Mesenchymal stem cell (in vitro differentiated cells and primary cell): ENCODE measurements around the gene RIPOR2.

Experiments used
- DNase-seq: peaks from one replicate; pipeline ENCODE4 v3.0.0-alpha.2; 2013
- H2AFZ ChIP-seq: one replicate; pipeline ENCODE4 v1.6.1; 2013; ENCODE audit warnings: low read depth, mild to moderate bottlenecking, control low read depth, inconsistent platforms, low read length, moderate library complexity
- H2AK5ac ChIP-seq: 2 replicates; pipeline ENCODE4 v1.6.1; 2013; ENCODE audit warnings: low read length, moderate library complexity, mild to moderate bottlenecking, inconsistent platforms; ENCODE audit not compliant: severe bottlenecking
- H2BK120ac ChIP-seq: one replicate; pipeline ENCODE4 v1.6.1; 2013; ENCODE audit warnings: low read depth, mild to moderate bottlenecking, inconsistent platforms, low read length, moderate library complexity
- H2BK12ac ChIP-seq, 2 experiments: one replicate each; pipeline ENCODE4 v1.6.1; 2013; ENCODE audit warnings: inconsistent platforms in 2 of 2, low read length in 2 of 2, mild to moderate bottlenecking in 2 of 2, moderate library complexity in 2 of 2, control low read depth in 1 of 2
- H2BK15ac ChIP-seq: one replicate; pipeline ENCODE4 v1.6.1; 2013; ENCODE audit warnings: mild to moderate bottlenecking, low read depth, inconsistent platforms; ENCODE audit not compliant: poor library complexity, severe bottlenecking
- H2BK5ac ChIP-seq: 2 replicates; pipeline ENCODE4 v1.6.1; 2013; ENCODE audit warnings: low read depth, mild to moderate bottlenecking, low read length, control low read depth, inconsistent platforms; ENCODE audit not compliant: poor library complexity, severe bottlenecking
- H3K14ac ChIP-seq, 2 experiments: one replicate each; pipeline ENCODE4 v1.6.1; 2013; ENCODE audit warnings: inconsistent platforms in 2 of 2, low read length in 2 of 2, control low read depth in 1 of 2, mild to moderate bottlenecking in 1 of 2, moderate library complexity in 1 of 2
- H3K18ac ChIP-seq, 2 experiments: one replicate each; pipeline ENCODE4 v1.6.1; 2013; ENCODE audit warnings: inconsistent platforms in 2 of 2, low read length in 2 of 2, control low read depth in 1 of 2, low read depth in 1 of 2, mild to moderate bottlenecking in 1 of 2
- H3K23ac ChIP-seq, 2 experiments: one replicate each; pipeline ENCODE4 v1.6.1; 2013; ENCODE audit warnings: inconsistent platforms in 2 of 2, low read length in 2 of 2, mild to moderate bottlenecking in 2 of 2, moderate library complexity in 2 of 2, control low read depth in 1 of 2
- H3K27ac ChIP-seq: 2 replicates; pipeline ENCODE4 v1.5.1; 2013; ENCODE audit warnings: mild to moderate bottlenecking, moderate library complexity, low read length, control low read depth, inconsistent platforms; ENCODE audit not compliant: poor library complexity, severe bottlenecking
- H3K27me3 ChIP-seq, 2 experiments: 2 replicates each; pipeline versions ENCODE4 v1.6.1 to v1.7.0; 2013; ENCODE audit warnings: low read length in 2 of 2, mild to moderate bottlenecking in 2 of 2, moderate library complexity in 2 of 2, control low read depth in 1 of 2, inconsistent platforms in 1 of 2; ENCODE audit not compliant: control insufficient read depth in 1 of 2, insufficient read depth in 1 of 2
- H3K36me3 ChIP-seq, 2 experiments: 2 replicates each; pipeline versions ENCODE4 v1.6.1 to v1.7.0; 2013; ENCODE audit warnings: low read length in 2 of 2, control low read depth in 1 of 2, inconsistent platforms in 1 of 2, low read depth in 1 of 2, mild to moderate bottlenecking in 1 of 2; ENCODE audit not compliant: insufficient read depth in 2 of 2, control insufficient read depth in 1 of 2
- H3K4ac ChIP-seq, 2 experiments: one replicate each; pipeline ENCODE4 v1.6.1; 2013; ENCODE audit warnings: inconsistent platforms in 2 of 2, low read length in 2 of 2, mild to moderate bottlenecking in 2 of 2, moderate library complexity in 2 of 2, control low read depth in 1 of 2, low read depth in 1 of 2
- H3K4me1 ChIP-seq: 2 replicates; pipeline ENCODE4 v1.6.1; 2013; ENCODE audit warnings: low read depth, low read length, control low read depth; ENCODE audit not compliant: control insufficient read depth, insufficient read depth
- H3K4me2 ChIP-seq: 2 replicates; pipeline ENCODE4 v1.6.1; 2013; ENCODE audit warnings: low read length, mild to moderate bottlenecking, inconsistent platforms; ENCODE audit not compliant: poor library complexity, severe bottlenecking
- H3K4me3 ChIP-seq, 2 experiments: 2 replicates each; pipeline versions ENCODE4 v1.5.1 to v1.7.0; 2013; ENCODE audit warnings: low read length in 2 of 2, mild to moderate bottlenecking in 2 of 2, control low read depth in 1 of 2, low read depth in 1 of 2; ENCODE audit not compliant: insufficient read depth in 1 of 2
- H3K79me1 ChIP-seq: replicated peaks from 2 replicates; pipeline ENCODE4 v1.6.1; 2013; ENCODE audit warnings: mild to moderate bottlenecking, control low read depth, low read length, inconsistent platforms; ENCODE audit not compliant: poor library complexity, severe bottlenecking
- H3K9ac ChIP-seq: 2 replicates; pipeline ENCODE4 v1.7.0; 2013; ENCODE audit warnings: mild to moderate bottlenecking, low read length, moderate library complexity
- H3K9me3 ChIP-seq: 2 replicates; pipeline ENCODE4 v1.7.0; 2013; ENCODE audit warnings: mild to moderate bottlenecking, low read length; ENCODE audit not compliant: control insufficient read depth
- H4K8ac ChIP-seq: one replicate; pipeline ENCODE4 v1.6.1; 2013; ENCODE audit warnings: inconsistent platforms, mild to moderate bottlenecking, low read length, moderate library complexity
- H4K91ac ChIP-seq: one replicate; pipeline ENCODE4 v1.6.1; 2013; ENCODE audit warnings: mild to moderate bottlenecking, low read length, inconsistent platforms
- WGBS: methylation state at CpG from one replicate; pipeline ENCODE4 v1.1.7; 2013; ENCODE audit warnings: mixed read lengths; 5-methylcytosine and 5-hydroxymethylcytosine counted together

RIPOR2 gene

DNA sequence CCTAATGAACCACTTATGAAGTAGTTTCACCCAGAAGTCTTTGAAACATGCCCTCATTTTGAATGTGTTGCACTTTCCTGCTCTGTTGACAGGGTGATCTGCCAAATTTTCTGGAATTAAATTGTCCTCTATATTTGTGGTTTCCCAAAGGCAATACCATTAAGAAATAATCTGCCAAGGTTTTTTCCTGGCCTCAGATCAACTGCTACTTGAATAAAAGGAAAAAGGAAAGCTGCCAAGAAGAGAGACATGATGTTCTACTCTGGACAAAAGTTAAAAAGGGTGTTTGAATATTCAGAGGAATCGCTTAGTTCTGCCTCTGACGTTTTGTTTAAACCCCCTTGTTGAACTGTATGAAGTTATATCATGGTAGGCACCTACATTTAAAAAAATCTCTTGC is 99.7 kb downstream of the RIPOR2 start:
- WGBS = no CpG with 5 or more reads among the region's 2 CpGs
- Histone ChIP-seq H3K4me1 (no peaks in the 10 kb centered on the region), H2BK120ac (no peak overlapping the region), H3K79me1 (no peaks in the 10 kb centered on the region), H2BK15ac (no peak overlapping the region), H4K8ac (no peak overlapping the region), H4K91ac (no peak overlapping the region), H3K23ac (no peak overlapping the region), H3K14ac (no peak overlapping the region), H2AK5ac (no peak overlapping the region), H3K9ac (no peak overlapping the region), H2BK12ac (no peak overlapping the region), H3K27ac (no peak overlapping the region), H3K4ac (no peak overlapping the region), H2BK5ac (no peak overlapping the region), H3K4me2 (no peak overlapping the region), H3K9me3 (no peaks in the 10 kb centered on the region), H3K4me3 (no peak overlapping the region), H3K18ac (no peak overlapping the region), H3K36me3 (peaks cover 0 to 17% of the 10 kb centered on the region in 2 experiments), H2AFZ (no peak overlapping the region), H3K27me3 (no peaks in the 10 kb centered on the region)
- no peak for DNase-seq

DNA sequence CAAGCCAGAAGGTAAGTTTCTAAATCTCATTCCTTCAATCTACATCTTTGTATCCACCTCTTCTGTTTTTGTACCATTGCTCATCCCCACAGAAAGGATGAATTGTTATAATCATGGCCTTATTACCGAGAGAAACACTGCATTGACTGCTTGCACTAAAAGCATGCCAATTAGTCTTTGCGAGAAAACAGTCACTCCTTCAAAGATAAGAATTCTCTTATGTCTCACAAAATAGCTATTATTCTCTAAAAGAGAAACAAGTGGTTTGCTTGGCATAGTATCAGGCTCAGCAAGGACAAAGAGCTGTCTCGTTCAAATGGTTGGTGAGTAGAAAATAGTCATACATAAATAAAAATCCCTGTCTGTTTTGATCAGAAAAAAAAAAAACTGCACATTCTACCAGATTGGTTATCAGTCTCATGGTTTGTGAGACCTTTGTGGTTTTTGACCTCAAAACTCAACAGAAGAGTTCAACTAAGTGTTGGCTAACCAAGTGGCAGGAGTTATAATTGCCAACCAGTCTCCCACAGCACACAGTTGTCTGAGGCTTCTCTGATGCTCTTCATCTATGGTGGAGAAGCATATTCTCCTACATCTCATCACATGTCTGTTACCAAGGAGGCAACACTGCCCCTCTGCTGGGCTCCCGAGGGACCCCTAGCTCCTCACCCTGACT is 101.9 kb downstream of the RIPOR2 start:
- Histone ChIP-seq H2BK5ac (no peak overlapping the region), H3K23ac (no peak overlapping the region), H3K4me2 (no peak overlapping the region), H3K4me3 (no peak overlapping the region), H4K91ac (no peak overlapping the region), H3K14ac (no peak overlapping the region), H2BK15ac (no peak overlapping the region), H3K36me3 (peaks cover 0 to 11% of the 10 kb centered on the region in 2 experiments), H3K18ac (no peak overlapping the region), H2AFZ (no peak overlapping the region), H3K4ac (no peak overlapping the region), H2AK5ac (no peak overlapping the region), H2BK12ac (no peak overlapping the region), H3K9me3 (no peaks in the 10 kb centered on the region), H3K27me3 (no peaks in the 10 kb centered on the region), H3K4me1 (no peaks in the 10 kb centered on the region), H3K79me1 (no peaks in the 10 kb centered on the region), H2BK120ac (no peak overlapping the region), H3K27ac (no peak overlapping the region), H4K8ac (no peak overlapping the region), H3K9ac (no peak overlapping the region)
- WGBS = 87% methylated on average over 2 of the region's 4 CpGs
- DNase-seq = no peak

GRCh38 chr6:24832794-24833193 is 103.0 kb downstream of the RIPOR2 start:
- H3K27me3 ChIP-seq = no peaks in the 10 kb centered on the region
- no peak overlapping the region for H2BK15ac ChIP-seq
- peaks cover 0 to 15% of the 10 kb centered on the region in 2 experiments for H3K36me3 ChIP-seq
- no peak overlapping the region for H3K18ac ChIP-seq
- no peak overlapping the region for H2AK5ac ChIP-seq
- peak overlapping the region; percentile 29 for H3K9ac ChIP-seq
- no peak overlapping the region for H3K4me3 ChIP-seq
- H4K8ac ChIP-seq = no peak overlapping the region
- H3K14ac ChIP-seq = no peak overlapping the region
- no peaks in the 10 kb centered on the region for H3K9me3 ChIP-seq
- H2BK12ac ChIP-seq = no peak overlapping the region
- no peak overlapping the region for H3K27ac ChIP-seq
- no peak overlapping the region for H2BK5ac ChIP-seq
- no peak overlapping the region for H4K91ac ChIP-seq
- no peaks in the 10 kb centered on the region for H3K4me1 ChIP-seq
- no peak overlapping the region for H2AFZ ChIP-seq
- H3K23ac ChIP-seq = no peak overlapping the region
- H2BK120ac ChIP-seq = no peak overlapping the region
- no peak overlapping the region for H3K4ac ChIP-seq
- no peak overlapping the region for H3K4me2 ChIP-seq
- WGBS = 82% methylated on average over 1 of the region's 1 CpG
- DNase-seq = no peak
- no peaks in the 10 kb centered on the region for H3K79me1 ChIP-seq

GRCh38 chr6:24831771-24832716 is 103.7 kb downstream of the RIPOR2 start:
- H2AFZ ChIP-seq = no peak overlapping the region
- no peak overlapping the region for H3K14ac ChIP-seq
- H3K18ac ChIP-seq = peak overlapping the region in 1 of 2 experiments; percentile 43
- peak overlapping the region; percentile 52 for H2BK15ac ChIP-seq
- H3K4me2 ChIP-seq = peak overlapping the region; percentile 32
- H3K9ac ChIP-seq = peak overlapping the region; percentile 60
- no peak overlapping the region for H2AK5ac ChIP-seq
- H3K4me1 ChIP-seq = peaks cover 5% of the 10 kb centered on the region
- DNase-seq = peak; percentile 63
- H2BK12ac ChIP-seq = no peak overlapping the region
- WGBS = 76% methylated on average over 9 of the region's 10 CpGs
- no peak overlapping the region for H4K8ac ChIP-seq
- H3K9me3 ChIP-seq = no peaks in the 10 kb centered on the region
- H3K79me1 ChIP-seq = no peaks in the 10 kb centered on the region
- no peak overlapping the region for H3K23ac ChIP-seq
- H3K4me3 ChIP-seq = no peak overlapping the region
- H3K36me3 ChIP-seq = peaks cover 0 to 22% of the 10 kb centered on the region in 2 experiments
- H2BK120ac ChIP-seq = no peak overlapping the region
- H4K91ac ChIP-seq = no peak overlapping the region
- no peak overlapping the region for H3K4ac ChIP-seq
- peak overlapping the region; percentile 53 for H3K27ac ChIP-seq
- H2BK5ac ChIP-seq = no peak overlapping the region
- H3K27me3 ChIP-seq = no peaks in the 10 kb centered on the region
